Thyroid gland (tissue), 4 donors: ENCODE data around the gene HAAO. TPM values are rescaled to one million over a fixed set of nuclear protein-coding genes. Genes with fewer than 3 reads are reported as not detected.

Experiments used
- DNase-seq, 2 donors: peaks; one replicate each; pipeline ENCODE4 v3.0.0-alpha.2; 2019
- H3K27ac ChIP-seq, 3 donors: fragments of 200-600 bp; sonication (generic); 1 replicate in 2 of 3; 2 replicates in 1 of 3; pipeline ENCODE4 v1.5.1; 2016 to 2019; ENCODE audit warnings: mild to moderate bottlenecking in 1 of 3, moderate library complexity in 1 of 3
- H3K27me3 ChIP-seq: fragments of 200-600 bp; sonication (generic); one replicate; pipeline ENCODE4 v1.5.1; 2019
- H3K36me3 ChIP-seq, 2 donors: fragments of 200-600 bp; sonication (generic); one replicate each; pipeline ENCODE4 v1.5.1; 2016 to 2019
- H3K4me1 ChIP-seq, 2 donors: fragments of 200-600 bp; sonication (generic); one replicate each; pipeline ENCODE4 v1.5.1; 2017 to 2019
- H3K4me3 ChIP-seq, 3 donors: fragments of 200-600 bp; sonication (generic); replicated peaks in 1 of 3; 1 replicate in 2 of 3; 2 replicates in 1 of 3; pipeline ENCODE4 v1.5.1; 2016; ENCODE audit warnings: mild to moderate bottlenecking in 1 of 3
- H3K9me3 ChIP-seq: fragments of 200-600 bp; sonication (generic); one replicate; pipeline ENCODE4 v1.5.1; 2017
- CTCF ChIP-seq, 6 experiments: fragments of 200-600 bp in 3 of 6; fragments of 450-650 bp in 3 of 6; sonication (generic) in 3 of 6; IDR thresholded peaks; one replicate each; pipeline ENCODE4 v1.5.1; 2016 to 2019; ENCODE audit warnings: antibody characterized with exemption in 6 of 6, mild to moderate bottlenecking in 2 of 6, inconsistent platforms in 1 of 6, moderate library complexity in 1 of 6
- POLR2A ChIP-seq, 2 donors: fragments of 450-650 bp; IDR thresholded peaks; one replicate each; pipeline ENCODE4 v1.6.1; 2017; ENCODE audit warnings: antibody characterized with exemption in 2 of 2, mild to moderate bottlenecking in 2 of 2, moderate library complexity in 1 of 2
- WGBS, 2 donors: methylation state at CpG; one replicate each; pipeline ENCODE4 v1.1.5; 2017; 5-methylcytosine and 5-hydroxymethylcytosine counted together
- intact Hi-C: fragments of 100-400 bp; cut with DNase I; formaldehyde crosslinking; loops from one replicate; pipeline ENCODE4 v1.15.1; 2023
- total RNA-seq, 4 donors: library from RNA; depleted of rRNA; stranded (reverse); fragments of >200 nt; gene quantifications; one replicate each; pipeline ENCODE4 v1.2.3, GENCODE V29; 2016

Gene HAAO
- total RNA-seq, 4 donors from 2014 or later, result 2.2 to 6.8 (median 3.9) TPM

- WGBS, 2 donors, result 95 to 100% methylated on average over 2 of the region's 2 CpGs
Observed at GRCh38 chr2:42726680-42727079, 65.7 kb downstream of the HAAO start.

GRCh38 chr2:42725657-42726056 lies 66.7 kb downstream of the HAAO start:
- no peak overlapping the region for H3K4me3 ChIP-seq
- TF ChIP-seq POLR2A (IDR thresholded peaks at IDR 0.05) (no peak), CTCF (IDR thresholded peaks at IDR 0.05) (no peak)
- H3K4me1 ChIP-seq, result peaks cover 14 to 15% of the 10 kb centered on the region in 2 donors
- H3K27me3 ChIP-seq, result no peaks in the 10 kb centered on the region
- H3K9me3 ChIP-seq, result peaks cover 3% of the 10 kb centered on the region
- 87 to 91% methylated on average over 4 of the region's 4 CpGs for WGBS, 2 donors
- no peak overlapping the region for H3K27ac ChIP-seq
- DNase-seq, result no peak
- no peaks in the 10 kb centered on the region for H3K36me3 ChIP-seq
- intact Hi-C loops, result no loop called here

More at GRCh38 chr2:42726680-42727079, 65.7 kb downstream of the HAAO start:
- H3K27ac ChIP-seq, result no peak overlapping the region
- no peak for DNase-seq
- no peak for TF ChIP-seq POLR2A (IDR thresholded peaks at IDR 0.05)
- no peak for TF ChIP-seq CTCF (IDR thresholded peaks at IDR 0.05)
- H3K36me3 ChIP-seq, result no peaks in the 10 kb centered on the region
- peaks cover 14 to 15% of the 10 kb centered on the region in 2 donors for H3K4me1 ChIP-seq
- intact Hi-C loops, result no loop called here
- peaks cover 3% of the 10 kb centered on the region for H3K9me3 ChIP-seq
- H3K4me3 ChIP-seq, result no peak overlapping the region
- H3K27me3 ChIP-seq, result no peaks in the 10 kb centered on the region

GRCh38 chr2:42724886-42725285 lies 67.5 kb downstream of the HAAO start:
- no peak for DNase-seq
- H3K4me3 ChIP-seq, result no peak overlapping the region
- peaks cover 2% of the 10 kb centered on the region for H3K9me3 ChIP-seq
- no peak for TF ChIP-seq CTCF (IDR thresholded peaks at IDR 0.05)
- TF ChIP-seq POLR2A (IDR thresholded peaks at IDR 0.05), result no peak
- peaks cover 14 to 15% of the 10 kb centered on the region in 2 donors for H3K4me1 ChIP-seq
- intact Hi-C loops, result no loop called here
- 95 to 96% methylated on average over 2 of the region's 2 CpGs for WGBS, 2 donors
- H3K27ac ChIP-seq, result no peak overlapping the region
- H3K36me3 ChIP-seq, result no peaks in the 10 kb centered on the region
- H3K27me3 ChIP-seq, result no peaks in the 10 kb centered on the region

GRCh38 chr2:42723465-42723864 lies 68.9 kb downstream of the HAAO start:
- Histone ChIP-seq H3K27me3 (no peaks in the 10 kb centered on the region), H3K4me3 (no peak overlapping the region), H3K27ac (peak overlapping the region in 2 of 3 donors; percentile 34 to 74), H3K36me3 (no peaks in the 10 kb centered on the region), H3K9me3 (no peaks in the 10 kb centered on the region), H3K4me1 (peaks cover 12 to 15% of the 10 kb centered on the region in 2 donors)
- intact Hi-C loops, result no loop called here
- TF ChIP-seq CTCF (IDR thresholded peaks at IDR 0.05), result no peak
- no peak for TF ChIP-seq POLR2A (IDR thresholded peaks at IDR 0.05)
- DNase-seq, result no peak

- DNase-seq, result peak; percentile 88 to 89
Observed at GRCh38 chr2:42722320-42723190, 69.8 kb downstream of the HAAO start.

More at GRCh38 chr2:42722320-42723190, 69.8 kb downstream of the HAAO start:
- peak in 1 of 6 experiments; percentile 25 for TF ChIP-seq CTCF (IDR thresholded peaks at IDR 0.05)
- no peak for TF ChIP-seq POLR2A (IDR thresholded peaks at IDR 0.05)
- Histone ChIP-seq H3K27ac (peak overlapping the region; percentile 74 to 81 (median 77)), H3K9me3 (no peaks in the 10 kb centered on the region), H3K36me3 (no peaks in the 10 kb centered on the region), H3K4me3 (no peak overlapping the region), H3K4me1 (peaks cover 11 to 15% of the 10 kb centered on the region in 2 donors), H3K27me3 (no peaks in the 10 kb centered on the region)
- intact Hi-C loops, result no loop called here
- 27 to 36% methylated on average over 7 of the region's 7 CpGs for WGBS, 2 donors
